Heart left ventricle (tissue), 16 donors: Measurements from ENCODE around the gene ARPP21. TPM values are rescaled to one million over a fixed set of nuclear protein-coding genes. Genes with fewer than 3 reads are reported as not detected.
"Not testable (repeated sequence)": the region's sequence is repeated elsewhere in the genome, so short reads cannot be mapped to it uniquely, and the experiment has no call there.

Experiments
- ATAC-seq, 4 donors: fragments of 200-7000 bp; cut with Tn5 transposase; one replicate each; pipeline ENCODE4 v1.9.1; 2020 to 2022; ENCODE audit warnings: moderate library complexity in 4 of 4, mild to moderate bottlenecking in 3 of 4, moderate number of reproducible peaks in 1 of 4
- DNase-seq, 5 donors: peaks; one replicate each; pipeline ENCODE4 v3.0.0-alpha.2; 2020
- H3K27ac ChIP-seq, 12 donors: fragments of 200-600 bp; sonication (generic) in 4 of 12; one replicate each; pipeline versions ENCODE4 v1.5.0 to v1.8.0; 2016 to 2022; ENCODE audit warnings: mild to moderate bottlenecking in 2 of 12
- H3K27me3 ChIP-seq, 9 donors: fragments of 200-600 bp; sonication (generic) in 2 of 9; one replicate each; pipeline versions ENCODE4 v1.5.1 to v1.8.0; 2016 to 2022; ENCODE audit warnings: mild to moderate bottlenecking in 3 of 9
- H3K36me3 ChIP-seq, 9 donors: fragments of 200-600 bp; sonication (generic) in 2 of 9; one replicate each; pipeline versions ENCODE4 v1.5.0 to v1.8.0; 2018 to 2022; ENCODE audit warnings: mild to moderate bottlenecking in 2 of 9
- H3K4me1 ChIP-seq, 12 donors: fragments of 200-600 bp; sonication (generic) in 4 of 12; one replicate each; pipeline versions ENCODE4 v1.5.0 to v1.8.0; 2016 to 2022; ENCODE audit warnings: mild to moderate bottlenecking in 3 of 12
- H3K4me3 ChIP-seq, 12 donors: fragments of 200-600 bp; sonication (generic) in 4 of 12; one replicate each; pipeline versions ENCODE4 v1.5.0 to v1.8.0; 2017 to 2022; ENCODE audit warnings: mild to moderate bottlenecking in 9 of 12, moderate library complexity in 4 of 12
- H3K9me3 ChIP-seq, 12 donors: fragments of 200-600 bp; sonication (generic) in 4 of 12; one replicate each; pipeline versions ENCODE4 v1.5.0 to v1.8.0; 2016 to 2022; ENCODE audit warnings: mild to moderate bottlenecking in 1 of 12
- CTCF ChIP-seq, 12 donors: fragments of 200-600 bp; sonication (generic) in 4 of 12; IDR thresholded peaks; one replicate each; pipeline versions ENCODE4 v1.5.0 to v1.8.0; 2018 to 2022; ENCODE audit warnings: antibody characterized with exemption in 12 of 12, mild to moderate bottlenecking in 5 of 12
- POLR2A ChIP-seq, 2 donors: fragments of 450-650 bp; IDR thresholded peaks; one replicate each; pipeline ENCODE4 v1.6.1; 2017; ENCODE audit warnings: antibody characterized with exemption in 2 of 2, mild to moderate bottlenecking in 2 of 2, moderate library complexity in 2 of 2
- WGBS, 4 donors: extraction: QIAGEN DNeasy Blood & Tissue Kit in 2 of 4; methylation state at CpG; one replicate each; pipeline versions ENCODE4 v1.1.5 to v1.1.7; 2013 to 2018; 5-methylcytosine and 5-hydroxymethylcytosine counted together
- intact Hi-C, 10 donors: fragments of 100-400 bp; cut with DNase I; formaldehyde crosslinking; loops; one replicate each; pipeline versions ENCODE4 v1.11.1 to v1.14.2; 2022
- polyA plus RNA-seq, 2 donors: library from polyadenylated mRNA; stranded (reverse); fragments of 200-250 nt; gene quantifications; one replicate each; pipeline ENCODE4 v1.2.3, GENCODE V29; 2013
- total RNA-seq, 9 donors: library from RNA; depleted of rRNA in 2 of 9; stranded (reverse); fragments of >200 nt in 2 of 9; fragmentation: NEBNext Ultra II Directional in 3 of 9; extraction: Animal tissue kit (Norgen Biotek cat#: 25700) in 3 of 9; gene quantifications; one replicate each; pipeline versions ENCODE4 v1.1.0 to v1.2.4, GENCODE V29; 2016 to 2023
- donor health status: ischemic (EF 13 %, LVEDD 7.1; RV severe dilation, severe dysfunction).
- donor health status: healthy with polysubstance abuse.
- donor health status: DM: no; HTN: yes; CAD: no.
- donor health status: DM: no; HTN: no; CAD: no.
- donor health status: ischemic (EF 25% LVEDD 6.9; RV normal size, moderate dysfunction).
- donor health status: ischemic (EF 25% LVEDD 5.7; RV mildly dilated, moderate dysfunction).
- donor health status: healthy.
- donor health status: DM: yes; HTN: yes; CAD: no.
- donor health status: ischemic (EF 35%, LVEDD 5.7; RV mildly dilated, moderate dysfunction).
- donor health status: nonischemic (EF 11% LVEDD 7.7; RV severe dilation, severe dysfunction).
- donor health status: DM: yes; HTN: yes; CAD: no.
- donor health status: PGD.
- donor health status: ischemic (EF 29% LVEDD 5.4; RV normal size, mild dysfunction).
- donor health status: nonischemic (EF 23%, LVEDD 6.1; RV moderate dilation, normal function).

ARPP21 gene
- total and polyA plus RNA-seq, 11 donors, result 0.01 to 0.98 TPM; not detected in 9

- Histone ChIP-seq H3K4me1 (no peaks in the 10 kb centered on the region), H3K36me3 (no peaks in the 10 kb centered on the region), H3K27me3 (no peaks in the 10 kb centered on the region), H3K9me3 (no peaks in the 10 kb centered on the region), H3K4me3 (no peak overlapping the region), H3K27ac (no peak overlapping the region)
- intact Hi-C loops, result no loop called here
- ATAC-seq (no peak), DNase-seq (no peak)
- TF ChIP-seq CTCF (IDR thresholded peaks at IDR 0.05) (no peak), POLR2A (IDR thresholded peaks at IDR 0.05) (no peak)
- WGBS, 4 donors, result 60 to 84% (median 78%) methylated on average over 1 of the region's 1 CpG; no CpG with 5 or more reads in 1 of the 4 donors
Observed at GRCh38 chr3:35800960-35801459, 161.7 kb downstream of the ARPP21 start.

GRCh38 chr3:35814531-35814930 lies 175.2 kb downstream of the ARPP21 start:
- intact Hi-C loops, result no loop called here
- H3K36me3 ChIP-seq, result no peaks in the 10 kb centered on the region
- ATAC-seq (no peak), DNase-seq (no peak)
- H3K4me1 ChIP-seq, result no peaks in the 10 kb centered on the region
- TF ChIP-seq CTCF (IDR thresholded peaks at IDR 0.05) (no peak), POLR2A (IDR thresholded peaks at IDR 0.05) (no peak)
- H3K27ac ChIP-seq, result no peak overlapping the region
- peaks cover 0 to 8% (median 0%) of the 10 kb centered on the region in 12 donors for H3K9me3 ChIP-seq
- WGBS, 4 donors, result 36 to 50% (median 43%) methylated on average over 4 of the region's 4 CpGs
- no peak overlapping the region for H3K4me3 ChIP-seq
- no peaks in the 10 kb centered on the region for H3K27me3 ChIP-seq

- H3K4me1 ChIP-seq, DNase-seq, H3K4me3 ChIP-seq, intact Hi-C loops, H3K36me3 ChIP-seq, H3K9me3 ChIP-seq, ATAC-seq, H3K27ac ChIP-seq, H3K27me3 ChIP-seq: not testable (repeated sequence)
Observed at GRCh38 chr3:35815796-35816195, 176.5 kb downstream of the ARPP21 start.

GRCh38 chr3:35817216-35817615 lies 177.9 kb downstream of the ARPP21 start:
- H3K4me1 ChIP-seq, result no peaks in the 10 kb centered on the region
- no peaks in the 10 kb centered on the region for H3K36me3 ChIP-seq
- no peak for TF ChIP-seq CTCF (IDR thresholded peaks at IDR 0.05)
- TF ChIP-seq POLR2A (IDR thresholded peaks at IDR 0.05), result no peak
- intact Hi-C loops, result no loop called here
- no peaks in the 10 kb centered on the region for H3K27me3 ChIP-seq
- 64 to 69% (median 67%) methylated on average over 4 of the region's 4 CpGs for WGBS, 4 donors
- DNase-seq (no peak), ATAC-seq (no peak)
- H3K4me3 ChIP-seq, result no peak overlapping the region
- H3K27ac ChIP-seq, result no peak overlapping the region
- H3K9me3 ChIP-seq, result peaks cover 0 to 8% (median 0%) of the 10 kb centered on the region in 12 donors

- no peak for ATAC-seq
- intact Hi-C loops, result no loop called here
- no peak for TF ChIP-seq POLR2A (IDR thresholded peaks at IDR 0.05)
- TF ChIP-seq CTCF (IDR thresholded peaks at IDR 0.05), result no peak
- Histone ChIP-seq H3K9me3 (peaks cover 0 to 2% (median 0%) of the 10 kb centered on the region in 12 donors), H3K36me3 (no peaks in the 10 kb centered on the region), H3K27me3 (no peaks in the 10 kb centered on the region), H3K27ac (no peak overlapping the region), H3K4me3 (no peak overlapping the region), H3K4me1 (no peaks in the 10 kb centered on the region)
- 32 to 48% (median 39%) methylated on average over 5 of the region's 5 CpGs for WGBS, 4 donors
- DNase-seq, result no peak
Observed at GRCh38 chr3:35832140-35832571, 192.8 kb downstream of the ARPP21 start.
